Measurements from ENCODE around the gene SPEM1.

GRCh38 chr17:7425756-7426155 is 5.6 kb downstream of the SPEM1 start:
- TF ChIP-seq CTCF (IDR thresholded peaks at IDR 0.05; ENCODE audit: low read depth, low read length) (no peak), EZH2phosphoT487 (IDR thresholded peaks at IDR 0.05; ENCODE audit: low read depth) (no peak)
